ENCODE measurements around the gene CPSF4.

GRCh38 chr7:99472561-99473314, 34.0 kb downstream of the CPSF4 start, which contains the start of gene ZNF789:
- TF ChIP-seq POLR2AphosphoS5 (IDR thresholded peaks at IDR 0.05; ENCODE audit: low read depth, low read length) (peak; percentile 45; the same call in 1 of the 2 replicates), TAF1 (IDR thresholded peaks at IDR 0.05; ENCODE audit: borderline replicate concordance, insufficient read depth, low read length) (peak; percentile 80; the same call in 1 of the 2 replicates)
- TF ChIP-seq, protein P1, sequence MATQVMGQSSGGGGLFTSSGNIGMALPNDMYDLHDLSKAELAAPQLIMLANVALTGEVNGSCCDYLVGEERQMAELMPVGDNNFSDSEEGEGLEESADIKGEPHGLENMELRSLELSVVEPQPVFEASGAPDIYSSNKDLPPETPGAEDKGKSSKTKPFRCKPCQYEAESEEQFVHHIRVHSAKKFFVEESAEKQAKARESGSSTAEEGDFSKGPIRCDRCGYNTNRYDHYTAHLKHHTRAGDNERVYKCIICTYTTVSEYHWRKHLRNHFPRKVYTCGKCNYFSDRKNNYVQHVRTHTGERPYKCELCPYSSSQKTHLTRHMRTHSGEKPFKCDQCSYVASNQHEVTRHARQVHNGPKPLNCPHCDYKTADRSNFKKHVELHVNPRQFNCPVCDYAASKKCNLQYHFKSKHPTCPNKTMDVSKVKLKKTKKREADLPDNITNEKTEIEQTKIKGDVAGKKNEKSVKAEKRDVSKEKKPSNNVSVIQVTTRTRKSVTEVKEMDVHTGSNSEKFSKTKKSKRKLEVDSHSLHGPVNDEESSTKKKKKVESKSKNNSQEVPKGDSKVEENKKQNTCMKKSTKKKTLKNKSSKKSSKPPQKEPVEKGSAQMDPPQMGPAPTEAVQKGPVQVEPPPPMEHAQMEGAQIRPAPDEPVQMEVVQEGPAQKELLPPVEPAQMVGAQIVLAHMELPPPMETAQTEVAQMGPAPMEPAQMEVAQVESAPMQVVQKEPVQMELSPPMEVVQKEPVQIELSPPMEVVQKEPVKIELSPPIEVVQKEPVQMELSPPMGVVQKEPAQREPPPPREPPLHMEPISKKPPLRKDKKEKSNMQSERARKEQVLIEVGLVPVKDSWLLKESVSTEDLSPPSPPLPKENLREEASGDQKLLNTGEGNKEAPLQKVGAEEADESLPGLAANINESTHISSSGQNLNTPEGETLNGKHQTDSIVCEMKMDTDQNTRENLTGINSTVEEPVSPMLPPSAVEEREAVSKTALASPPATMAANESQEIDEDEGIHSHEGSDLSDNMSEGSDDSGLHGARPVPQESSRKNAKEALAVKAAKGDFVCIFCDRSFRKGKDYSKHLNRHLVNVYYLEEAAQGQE (IDR thresholded peaks at IDR 0.05; ENCODE audit: insufficient read depth in 1 of 2, low read depth in 2 of 2, low read length in 2 of 2): no peak
